GM12874 (cell line): ENCODE data around the gene GOLGA6L4.
"Not testable (repeated sequence)": the region's sequence is repeated elsewhere in the genome, so short reads cannot be mapped to it uniquely, and the experiment has no call there.

ENCODE experiments used
- TF ChIP-seq, protein P1 (sequence below): IDR thresholded peaks from 2 replicates; pipeline ENCODE4 v1.5.1; 2011; ENCODE audit warnings: low read depth, mild to moderate bottlenecking, control low read depth, low read length, moderate library complexity; ENCODE audit not compliant: insufficient read depth

GOLGA6L4 gene, protein sequence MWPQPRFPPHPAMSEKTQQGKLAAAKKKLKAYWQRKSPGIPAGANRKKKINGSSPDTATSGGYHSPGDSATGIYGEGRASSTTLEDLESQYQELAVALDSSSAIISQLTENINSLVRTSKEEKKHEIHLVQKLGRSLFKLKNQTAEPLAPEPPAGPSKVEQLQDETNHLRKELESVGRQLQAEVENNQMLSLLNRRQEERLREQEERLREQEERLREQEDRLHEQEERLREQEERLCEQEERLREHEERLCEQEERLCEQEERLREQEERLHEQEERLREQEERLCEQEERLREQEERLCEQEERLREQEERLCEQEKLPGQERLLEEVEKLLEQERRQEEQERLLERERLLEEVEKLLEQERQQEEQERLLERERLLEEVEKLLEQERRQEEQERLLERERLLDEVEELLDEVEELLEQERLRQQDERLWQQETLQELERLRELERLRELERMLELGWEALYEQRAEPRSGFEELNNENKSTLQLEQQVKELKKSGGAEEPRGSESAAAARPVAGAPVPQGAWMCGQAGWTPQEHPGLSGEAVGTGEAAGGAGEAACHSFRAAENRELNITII

DNA sequence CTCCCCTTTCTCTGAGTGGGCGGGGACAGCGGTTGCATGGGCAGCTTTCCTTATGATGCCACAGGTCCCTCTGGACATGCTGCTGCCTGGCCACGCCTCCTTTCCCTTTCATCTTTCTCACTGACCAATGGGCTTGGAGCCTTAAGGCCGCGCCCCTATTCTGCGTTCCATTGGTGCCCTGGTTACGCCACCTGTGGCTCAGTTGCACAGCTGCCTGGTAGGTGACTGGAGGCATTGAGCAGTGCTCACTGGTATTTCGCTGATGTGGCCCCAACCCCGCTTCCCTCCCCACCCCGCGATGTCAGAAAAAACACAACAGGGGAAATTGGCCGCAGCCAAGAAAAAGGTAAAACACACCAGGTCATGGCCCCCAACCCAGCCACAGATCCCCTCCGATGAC, at the start of gene GOLGA6L4:
Gene GOLGA6L4, plus strand, starts transcription at position 201 of the 400 bp plus-strand sequence. Its CDS starts 62 bp downstream, at position 263.
- TF ChIP-seq, protein P1, sequence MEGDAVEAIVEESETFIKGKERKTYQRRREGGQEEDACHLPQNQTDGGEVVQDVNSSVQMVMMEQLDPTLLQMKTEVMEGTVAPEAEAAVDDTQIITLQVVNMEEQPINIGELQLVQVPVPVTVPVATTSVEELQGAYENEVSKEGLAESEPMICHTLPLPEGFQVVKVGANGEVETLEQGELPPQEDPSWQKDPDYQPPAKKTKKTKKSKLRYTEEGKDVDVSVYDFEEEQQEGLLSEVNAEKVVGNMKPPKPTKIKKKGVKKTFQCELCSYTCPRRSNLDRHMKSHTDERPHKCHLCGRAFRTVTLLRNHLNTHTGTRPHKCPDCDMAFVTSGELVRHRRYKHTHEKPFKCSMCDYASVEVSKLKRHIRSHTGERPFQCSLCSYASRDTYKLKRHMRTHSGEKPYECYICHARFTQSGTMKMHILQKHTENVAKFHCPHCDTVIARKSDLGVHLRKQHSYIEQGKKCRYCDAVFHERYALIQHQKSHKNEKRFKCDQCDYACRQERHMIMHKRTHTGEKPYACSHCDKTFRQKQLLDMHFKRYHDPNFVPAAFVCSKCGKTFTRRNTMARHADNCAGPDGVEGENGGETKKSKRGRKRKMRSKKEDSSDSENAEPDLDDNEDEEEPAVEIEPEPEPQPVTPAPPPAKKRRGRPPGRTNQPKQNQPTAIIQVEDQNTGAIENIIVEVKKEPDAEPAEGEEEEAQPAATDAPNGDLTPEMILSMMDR: not testable (repeated sequence)
